Liver (tissue), 9 donors: Measurements from ENCODE around the gene DPM2. TPM values are rescaled to one million over a fixed set of nuclear protein-coding genes. Genes with fewer than 3 reads are reported as not detected.
A peak's percentile ranks its signal among the peaks of the same experiment; 100 is the strongest.

Source experiments
- DNase-seq: peaks from one replicate; pipeline ENCODE4 v3.0.0-alpha.2; 2017; ENCODE audit warnings: low spot score
- H3K27ac ChIP-seq, 2 donors: one replicate each; pipeline ENCODE4 v1.7.0; 2013; ENCODE audit warnings: inconsistent platforms in 2 of 2, low read length in 2 of 2, control low read depth in 1 of 2, low read depth in 1 of 2, mild to moderate bottlenecking in 1 of 2
- H3K27me3 ChIP-seq, 4 donors: one replicate each; pipeline versions ENCODE4 v1.6.1 to v1.7.0; 2013; ENCODE audit warnings: low read length in 3 of 4, inconsistent platforms in 1 of 4, mild to moderate bottlenecking in 1 of 4, moderate library complexity in 1 of 4; ENCODE audit not compliant: control insufficient read depth in 4 of 4, insufficient read depth in 4 of 4
- H3K36me3 ChIP-seq, 4 donors: one replicate each; pipeline versions ENCODE4 v1.6.1 to v1.7.0; 2013; ENCODE audit warnings: low read length in 3 of 4, mild to moderate bottlenecking in 3 of 4, low read depth in 1 of 4, moderate library complexity in 1 of 4; ENCODE audit not compliant: control insufficient read depth in 4 of 4, insufficient read depth in 3 of 4
- H3K4me1 ChIP-seq, 4 donors: one replicate each; pipeline versions ENCODE4 v1.6.1 to v1.7.0; 2013; ENCODE audit warnings: low read length in 3 of 4, mild to moderate bottlenecking in 3 of 4, moderate library complexity in 1 of 4; ENCODE audit not compliant: control insufficient read depth in 4 of 4, insufficient read depth in 4 of 4
- H3K4me3 ChIP-seq, 3 donors: one replicate each; pipeline versions ENCODE4 v1.6.1 to v1.7.0; 2013; ENCODE audit warnings: low read length in 3 of 3, control low read depth in 1 of 3, low read depth in 1 of 3, mild to moderate bottlenecking in 1 of 3
- H3K9ac ChIP-seq, 2 donors: one replicate each; pipeline ENCODE4 v1.7.0; 2013; ENCODE audit warnings: low read length in 2 of 2, mild to moderate bottlenecking in 2 of 2, moderate library complexity in 2 of 2, control low read depth in 1 of 2, low read depth in 1 of 2
- H3K9me3 ChIP-seq, 4 donors: one replicate each; pipeline versions ENCODE4 v1.6.1 to v1.7.0; 2013; ENCODE audit warnings: low read length in 3 of 4; ENCODE audit not compliant: control insufficient read depth in 4 of 4
- EGR1 ChIP-seq, 2 donors: IDR thresholded peaks; 2 replicates each; pipeline ENCODE4 v1.6.1; 2016 to 2018; ENCODE audit warnings: antibody characterized with exemption in 2 of 2, low read depth in 2 of 2
- FOXA1 ChIP-seq: IDR thresholded peaks from 2 replicates; pipeline ENCODE4 v1.6.1; 2016; ENCODE audit warnings: antibody characterized with exemption
- FOXA2 ChIP-seq: IDR thresholded peaks from 2 replicates; pipeline ENCODE4 v1.6.1; 2016; ENCODE audit warnings: antibody characterized with exemption
- GABPA ChIP-seq, 2 donors: IDR thresholded peaks in 1 of 2; conservative IDR thresholded peaks in 1 of 2; 2 replicates each; pipeline ENCODE4 v1.6.1; 2016; ENCODE audit warnings: antibody characterized with exemption in 2 of 2, mild to moderate bottlenecking in 1 of 2, moderate library complexity in 1 of 2
- HNF4A ChIP-seq, 2 donors: conservative IDR thresholded peaks; 2 replicates each; pipeline ENCODE4 v1.6.1; 2016; ENCODE audit warnings: antibody characterized with exemption in 2 of 2, mild to moderate bottlenecking in 2 of 2
- HNF4G ChIP-seq: IDR thresholded peaks from 2 replicates; pipeline ENCODE4 v1.6.1; 2016; ENCODE audit warnings: antibody characterized with exemption
- JUND ChIP-seq, 2 donors: IDR thresholded peaks; 2 replicates each; pipeline ENCODE4 v1.6.1; 2016; ENCODE audit warnings: antibody characterized with exemption in 2 of 2
- NR2F2 ChIP-seq: IDR thresholded peaks from 2 replicates; pipeline ENCODE4 v1.6.1; 2016; ENCODE audit warnings: antibody characterized with exemption
- RAD21 ChIP-seq, 2 donors: IDR thresholded peaks; 2 replicates each; pipeline ENCODE4 v1.6.1; 2016; ENCODE audit warnings: antibody characterized with exemption in 2 of 2, mild to moderate bottlenecking in 2 of 2
- RXRA ChIP-seq, 2 donors: IDR thresholded peaks; 2 replicates each; pipeline ENCODE4 v1.6.1; 2017 to 2018; ENCODE audit warnings: antibody characterized with exemption in 2 of 2, mild to moderate bottlenecking in 1 of 2
- SP1 ChIP-seq: IDR thresholded peaks from 2 replicates; pipeline ENCODE4 v1.6.1; 2018; ENCODE audit warnings: antibody characterized with exemption, mild to moderate bottlenecking
- TAF1 ChIP-seq: conservative IDR thresholded peaks from 2 replicates; pipeline ENCODE4 v1.6.1; 2016; ENCODE audit warnings: antibody characterized with exemption, mild to moderate bottlenecking
- YY1 ChIP-seq: IDR thresholded peaks from 2 replicates; pipeline ENCODE4 v1.6.1; 2016; ENCODE audit warnings: antibody characterized with exemption, mild to moderate bottlenecking
- WGBS: extraction: QIAGEN DNeasy Blood & Tissue Kit; methylation state at CpG from one replicate; pipeline ENCODE4 v1.1.7; 2013; 5-methylcytosine and 5-hydroxymethylcytosine counted together
- polyA plus RNA-seq, 2 donors: library from polyadenylated mRNA; stranded (reverse) in 1 of 2; unstranded in 1 of 2; fragments of 200-250 nt in 1 of 2; fragments of >200 nt in 1 of 2; fragmentation: Nextera tagmentation in 1 of 2; extraction: Ambion mirVana in 1 of 2; gene quantifications; one replicate each; pipeline versions ENCODE4 v1.2.1 to v1.2.3, GENCODE V29; 2013 to 2015
- total RNA-seq, 2 donors: library from RNA; depleted of rRNA; stranded (reverse); fragments of >200 nt; gene quantifications; one replicate each; pipeline ENCODE4 v1.2.3, GENCODE V29; 2014
- TF ChIP-seq, protein P1 (sequence below): IDR thresholded peaks from 2 replicates; pipeline ENCODE4 v1.6.1; 2016; ENCODE audit warnings: antibody characterized with exemption, mild to moderate bottlenecking
- TF ChIP-seq, protein P2 (sequence below): IDR thresholded peaks from 2 replicates; pipeline ENCODE4 v1.6.1; 2016; ENCODE audit warnings: antibody characterized with exemption
- TF ChIP-seq, protein P3 (sequence below): IDR thresholded peaks from 2 replicates; pipeline ENCODE4 v1.6.1; 2016; ENCODE audit warnings: antibody characterized with exemption
- TF ChIP-seq, protein P4 (sequence below): fragments of 150-350 bp; IDR thresholded peaks from 2 replicates; pipeline ENCODE4 v1.5.1; 2017; ENCODE audit warnings: improper control_type of control experiment, low read depth, low read length; ENCODE audit not compliant: missing input control
- TF ChIP-seq, protein P5 (sequence below): IDR thresholded peaks from 2 replicates; pipeline ENCODE4 v1.6.1; 2016; ENCODE audit warnings: antibody characterized with exemption
- donor health status: healthy.
- donor health status: healthy.
- donor health status: healthy.
- donor health status: healthy.
- donor health status: healthy.

Gene DPM2
- total and polyA plus RNA-seq, 4 donors, result 9.3 to 25.0 (median 22.0) TPM

DNA sequence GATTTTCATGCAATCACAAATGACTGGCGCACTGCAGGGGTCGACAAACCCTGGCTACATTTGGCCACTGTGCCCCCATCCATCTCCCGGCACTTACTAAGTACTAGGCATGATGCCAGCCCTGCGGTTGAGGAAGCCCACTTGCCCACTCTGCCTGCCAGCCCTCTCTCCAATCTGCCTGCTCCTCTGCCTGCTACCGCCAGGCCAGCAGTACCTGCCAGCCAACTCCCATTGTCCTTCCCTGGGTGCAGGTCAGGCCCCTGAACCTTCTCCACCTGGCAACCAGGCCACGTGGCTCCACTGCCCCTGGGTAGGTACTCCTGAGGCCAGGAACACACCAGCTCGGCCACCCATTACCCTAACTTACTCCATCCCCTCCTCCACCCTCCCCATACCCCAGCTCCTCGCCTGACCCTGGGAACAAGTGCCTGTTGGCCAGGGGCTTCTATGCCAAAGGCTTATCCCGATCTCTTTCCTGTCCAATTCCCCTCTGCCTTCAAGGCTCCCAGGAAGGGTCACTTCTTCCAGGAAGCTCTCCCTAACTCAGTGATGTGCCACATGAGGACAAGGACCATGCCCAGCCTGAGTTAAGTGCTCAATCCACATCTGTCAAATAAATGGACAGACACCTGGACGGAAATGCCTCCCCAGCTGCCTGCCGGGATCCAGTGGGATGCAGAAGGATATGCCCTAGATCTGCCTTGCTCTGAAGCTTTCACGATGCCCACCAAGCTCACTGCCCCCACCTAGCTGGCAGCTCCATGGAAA lies 36.5 kb upstream of the DPM2 start:
- H3K4me3 ChIP-seq, result peak overlapping the region in 1 of 3 donors; percentile 29
- no peaks in the 10 kb centered on the region for H3K27me3 ChIP-seq
- peak overlapping the region; percentile 78 to 95 for H3K27ac ChIP-seq
- H3K9ac ChIP-seq, result peak overlapping the region; percentile 15 to 55
- no peak for DNase-seq
- WGBS, result 45% methylated on average over 12 of the region's 12 CpGs
- peaks cover 55 to 93% (median 86%) of the 10 kb centered on the region in 4 donors for H3K4me1 ChIP-seq
- H3K36me3 ChIP-seq, result peaks cover 0 to 2% (median 0%) of the 10 kb centered on the region in 4 donors
- TF ChIP-seq RXRA (IDR thresholded peaks at IDR 0.05) (peak in 1 of 2 donors; percentile 56), FOXA1 (no peak), HNF4A (conservative IDR thresholded peaks at IDR 0.05) (peak in 1 of 2 donors; percentile 35)
- H3K9me3 ChIP-seq, result no peaks in the 10 kb centered on the region

DNA sequence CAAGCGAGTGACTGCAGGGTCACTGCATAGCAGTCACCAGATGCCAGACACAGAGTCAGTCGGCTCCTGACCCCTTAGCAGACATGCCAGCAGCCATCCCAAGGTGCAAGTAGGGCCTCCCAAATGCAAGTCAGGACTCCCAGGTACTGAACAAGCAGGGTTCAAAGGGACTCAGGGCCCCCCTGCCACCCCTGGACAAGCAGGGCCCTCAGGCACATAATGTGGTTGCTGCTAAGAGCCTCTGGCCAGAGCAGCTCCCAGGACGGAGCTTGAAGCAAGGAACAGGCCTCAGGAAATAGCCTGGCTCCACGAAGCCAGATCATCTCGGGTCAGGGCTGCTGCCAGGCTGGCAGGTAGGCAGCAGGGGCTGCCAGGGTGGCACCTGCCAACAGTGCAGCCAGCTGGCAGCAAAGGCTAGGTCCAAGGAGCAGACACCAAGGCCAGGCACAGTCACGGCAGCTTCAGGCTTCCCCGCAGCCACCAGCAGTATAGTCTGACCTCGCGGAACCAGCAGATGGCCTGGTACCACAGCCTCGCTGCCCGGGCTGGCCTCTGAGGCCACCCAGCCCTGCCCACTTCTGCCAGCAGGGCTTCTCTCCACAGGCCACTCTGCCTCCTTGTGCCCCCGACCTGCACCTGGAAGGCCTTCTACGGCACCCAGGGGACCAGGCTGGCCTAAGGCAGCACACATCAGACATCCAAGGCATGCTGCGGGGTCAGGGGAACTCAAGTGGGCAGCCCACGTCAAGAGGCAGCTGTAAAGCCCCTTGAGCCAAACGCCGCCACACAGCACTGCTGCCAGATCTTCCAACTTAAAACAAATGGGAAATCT lies 35.7 kb upstream of the DPM2 start:
- H3K4me3 ChIP-seq, result peak overlapping the region in 1 of 3 donors; percentile 29
- peaks cover 0 to 2% (median 0%) of the 10 kb centered on the region in 4 donors for H3K36me3 ChIP-seq
- DNase-seq, result no peak
- TF ChIP-seq RXRA (IDR thresholded peaks at IDR 0.05) (peak; percentile 97 to 98), FOXA1 (no peak), GABPA (IDR thresholded peaks at IDR 0.05 in 1 of 2, conservative IDR thresholded peaks at IDR 0.05 in 1 of 2) (no peak), JUND (IDR thresholded peaks at IDR 0.05) (peak; percentile 29 to 86), RAD21 (IDR thresholded peaks at IDR 0.05) (peak; percentile 43 to 72), TAF1 (no peak), SP1 (peak; percentile 92), YY1 (peak; percentile 21), EGR1 (IDR thresholded peaks at IDR 0.05; ENCODE audit: low read depth in 2 of 2) (no peak), HNF4A (conservative IDR thresholded peaks at IDR 0.05) (peak; percentile 90 to 91), HNF4G (peak; percentile 37), NR2F2 (peak; percentile 53), FOXA2 (peak; percentile 15)
- TF ChIP-seq, protein P1, sequence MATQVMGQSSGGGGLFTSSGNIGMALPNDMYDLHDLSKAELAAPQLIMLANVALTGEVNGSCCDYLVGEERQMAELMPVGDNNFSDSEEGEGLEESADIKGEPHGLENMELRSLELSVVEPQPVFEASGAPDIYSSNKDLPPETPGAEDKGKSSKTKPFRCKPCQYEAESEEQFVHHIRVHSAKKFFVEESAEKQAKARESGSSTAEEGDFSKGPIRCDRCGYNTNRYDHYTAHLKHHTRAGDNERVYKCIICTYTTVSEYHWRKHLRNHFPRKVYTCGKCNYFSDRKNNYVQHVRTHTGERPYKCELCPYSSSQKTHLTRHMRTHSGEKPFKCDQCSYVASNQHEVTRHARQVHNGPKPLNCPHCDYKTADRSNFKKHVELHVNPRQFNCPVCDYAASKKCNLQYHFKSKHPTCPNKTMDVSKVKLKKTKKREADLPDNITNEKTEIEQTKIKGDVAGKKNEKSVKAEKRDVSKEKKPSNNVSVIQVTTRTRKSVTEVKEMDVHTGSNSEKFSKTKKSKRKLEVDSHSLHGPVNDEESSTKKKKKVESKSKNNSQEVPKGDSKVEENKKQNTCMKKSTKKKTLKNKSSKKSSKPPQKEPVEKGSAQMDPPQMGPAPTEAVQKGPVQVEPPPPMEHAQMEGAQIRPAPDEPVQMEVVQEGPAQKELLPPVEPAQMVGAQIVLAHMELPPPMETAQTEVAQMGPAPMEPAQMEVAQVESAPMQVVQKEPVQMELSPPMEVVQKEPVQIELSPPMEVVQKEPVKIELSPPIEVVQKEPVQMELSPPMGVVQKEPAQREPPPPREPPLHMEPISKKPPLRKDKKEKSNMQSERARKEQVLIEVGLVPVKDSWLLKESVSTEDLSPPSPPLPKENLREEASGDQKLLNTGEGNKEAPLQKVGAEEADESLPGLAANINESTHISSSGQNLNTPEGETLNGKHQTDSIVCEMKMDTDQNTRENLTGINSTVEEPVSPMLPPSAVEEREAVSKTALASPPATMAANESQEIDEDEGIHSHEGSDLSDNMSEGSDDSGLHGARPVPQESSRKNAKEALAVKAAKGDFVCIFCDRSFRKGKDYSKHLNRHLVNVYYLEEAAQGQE, result peak; percentile 38
- TF ChIP-seq, protein P2, sequence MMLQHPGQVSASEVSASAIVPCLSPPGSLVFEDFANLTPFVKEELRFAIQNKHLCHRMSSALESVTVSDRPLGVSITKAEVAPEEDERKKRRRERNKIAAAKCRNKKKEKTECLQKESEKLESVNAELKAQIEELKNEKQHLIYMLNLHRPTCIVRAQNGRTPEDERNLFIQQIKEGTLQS, result no peak
- TF ChIP-seq, protein P3, sequence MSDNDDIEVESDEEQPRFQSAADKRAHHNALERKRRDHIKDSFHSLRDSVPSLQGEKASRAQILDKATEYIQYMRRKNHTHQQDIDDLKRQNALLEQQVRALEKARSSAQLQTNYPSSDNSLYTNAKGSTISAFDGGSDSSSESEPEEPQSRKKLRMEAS, result peak; percentile 66
- TF ChIP-seq, protein P4, sequence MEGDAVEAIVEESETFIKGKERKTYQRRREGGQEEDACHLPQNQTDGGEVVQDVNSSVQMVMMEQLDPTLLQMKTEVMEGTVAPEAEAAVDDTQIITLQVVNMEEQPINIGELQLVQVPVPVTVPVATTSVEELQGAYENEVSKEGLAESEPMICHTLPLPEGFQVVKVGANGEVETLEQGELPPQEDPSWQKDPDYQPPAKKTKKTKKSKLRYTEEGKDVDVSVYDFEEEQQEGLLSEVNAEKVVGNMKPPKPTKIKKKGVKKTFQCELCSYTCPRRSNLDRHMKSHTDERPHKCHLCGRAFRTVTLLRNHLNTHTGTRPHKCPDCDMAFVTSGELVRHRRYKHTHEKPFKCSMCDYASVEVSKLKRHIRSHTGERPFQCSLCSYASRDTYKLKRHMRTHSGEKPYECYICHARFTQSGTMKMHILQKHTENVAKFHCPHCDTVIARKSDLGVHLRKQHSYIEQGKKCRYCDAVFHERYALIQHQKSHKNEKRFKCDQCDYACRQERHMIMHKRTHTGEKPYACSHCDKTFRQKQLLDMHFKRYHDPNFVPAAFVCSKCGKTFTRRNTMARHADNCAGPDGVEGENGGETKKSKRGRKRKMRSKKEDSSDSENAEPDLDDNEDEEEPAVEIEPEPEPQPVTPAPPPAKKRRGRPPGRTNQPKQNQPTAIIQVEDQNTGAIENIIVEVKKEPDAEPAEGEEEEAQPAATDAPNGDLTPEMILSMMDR, result peak; percentile 31
- TF ChIP-seq, protein P5, sequence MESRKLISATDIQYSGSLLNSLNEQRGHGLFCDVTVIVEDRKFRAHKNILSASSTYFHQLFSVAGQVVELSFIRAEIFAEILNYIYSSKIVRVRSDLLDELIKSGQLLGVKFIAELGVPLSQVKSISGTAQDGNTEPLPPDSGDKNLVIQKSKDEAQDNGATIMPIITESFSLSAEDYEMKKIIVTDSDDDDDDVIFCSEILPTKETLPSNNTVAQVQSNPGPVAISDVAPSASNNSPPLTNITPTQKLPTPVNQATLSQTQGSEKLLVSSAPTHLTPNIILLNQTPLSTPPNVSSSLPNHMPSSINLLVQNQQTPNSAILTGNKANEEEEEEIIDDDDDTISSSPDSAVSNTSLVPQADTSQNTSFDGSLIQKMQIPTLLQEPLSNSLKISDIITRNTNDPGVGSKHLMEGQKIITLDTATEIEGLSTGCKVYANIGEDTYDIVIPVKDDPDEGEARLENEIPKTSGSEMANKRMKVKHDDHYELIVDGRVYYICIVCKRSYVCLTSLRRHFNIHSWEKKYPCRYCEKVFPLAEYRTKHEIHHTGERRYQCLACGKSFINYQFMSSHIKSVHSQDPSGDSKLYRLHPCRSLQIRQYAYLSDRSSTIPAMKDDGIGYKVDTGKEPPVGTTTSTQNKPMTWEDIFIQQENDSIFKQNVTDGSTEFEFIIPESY, result peak; percentile 67
- H3K27ac ChIP-seq, result peak overlapping the region; percentile 78 to 95
- H3K27me3 ChIP-seq, result no peaks in the 10 kb centered on the region
- H3K9ac ChIP-seq, result peak overlapping the region; percentile 17 to 55
- no peaks in the 10 kb centered on the region for H3K9me3 ChIP-seq
- 26% methylated on average over 17 of the region's 17 CpGs for WGBS
- H3K4me1 ChIP-seq, result peaks cover 56 to 98% (median 91%) of the 10 kb centered on the region in 4 donors
